Activated T-cell treated with anti-CD3 and anti-CD28 coated beads, Interleukin-2, amount 50 U/mL, for 72 hours (primary cell): ENCODE measurements around the gene ARHGAP42. TPM values are rescaled to one million over a fixed set of nuclear protein-coding genes. Genes with fewer than 3 reads are reported as not detected.

ENCODE experiments used
- ATAC-seq, 2 donors: fragments of 150-1000 bp; cut with Tn5 transposase; replicated peaks in 1 of 2; 2 replicates each; pipeline ENCODE4 v1.10.0; 2021; ENCODE audit warnings: moderate library complexity in 2 of 2, mild to moderate bottlenecking in 1 of 2
- DNase-seq, 2 donors: peaks; one replicate each; pipeline ENCODE4 v3.0.0; 2021 to 2022; ENCODE audit warnings: mixed read lengths in 1 of 2
- H3K27ac Mint-ChIP-seq: one replicate; pipeline ENCODE4 v1.8.0; 2022; ENCODE audit warnings: mild to moderate bottlenecking, moderate library complexity, mixed read lengths
- H3K27me3 Mint-ChIP-seq: one replicate; pipeline ENCODE4 v1.8.0; 2022; ENCODE audit warnings: low read depth, mixed read lengths
- H3K36me3 Mint-ChIP-seq, 2 donors: one replicate each; pipeline ENCODE4 v1.8.0; 2022; ENCODE audit warnings: mixed read lengths in 2 of 2, mild to moderate bottlenecking in 1 of 2; ENCODE audit not compliant: insufficient read depth in 2 of 2
- H3K4me1 Mint-ChIP-seq: one replicate; pipeline ENCODE4 v1.8.0; 2022; ENCODE audit warnings: low read depth, mixed read lengths
- H3K4me3 Mint-ChIP-seq, 2 donors: one replicate each; pipeline ENCODE4 v1.8.0; 2022; ENCODE audit warnings: mild to moderate bottlenecking in 2 of 2, mixed read lengths in 2 of 2, moderate library complexity in 2 of 2
- H3K9me3 Mint-ChIP-seq, 2 donors: one replicate each; pipeline ENCODE4 v1.8.0; 2022; ENCODE audit warnings: mixed read lengths in 2 of 2
- total RNA-seq, 2 donors: library from RNA; stranded (reverse); gene quantifications; one replicate each; pipeline ENCODE4 v1.2.3, GENCODE V29; 2022

Gene ARHGAP42
- total RNA-seq, 2 donors from 2014 or later, result 0.28 TPM; not detected in 1

DNA sequence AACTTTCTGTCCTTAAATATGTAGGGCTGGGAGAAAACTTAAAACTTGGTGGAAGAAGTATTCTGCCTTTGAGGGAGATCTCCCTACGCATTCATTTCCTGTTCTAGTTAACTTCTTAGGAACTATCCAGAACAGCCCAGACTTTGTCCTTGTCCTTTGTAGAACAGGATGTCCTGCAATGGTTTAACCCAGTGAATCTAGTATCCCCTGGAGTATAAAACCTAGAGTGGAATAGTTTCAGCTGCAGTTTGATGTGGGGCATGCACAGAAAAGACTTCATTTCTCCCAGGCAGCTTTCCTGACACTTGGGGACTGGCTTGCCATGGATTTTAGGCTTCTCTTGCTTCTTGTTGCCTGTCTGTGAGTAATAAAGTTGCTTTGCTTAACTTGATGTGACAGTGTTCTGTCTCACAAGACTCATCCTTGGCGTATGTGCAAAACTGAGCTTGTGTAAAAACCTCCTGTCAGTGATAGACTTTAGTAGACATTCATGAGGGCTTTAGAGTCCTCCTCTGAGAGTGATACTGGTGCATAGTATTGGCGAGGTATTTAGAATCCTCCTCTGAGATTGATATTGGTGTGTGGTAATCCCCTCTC lies 28.2 kb downstream of the ARHGAP42 start:
- no peaks in the 10 kb centered on the region for H3K4me1 Mint-ChIP-seq
- ATAC-seq, result no peak

DNA sequence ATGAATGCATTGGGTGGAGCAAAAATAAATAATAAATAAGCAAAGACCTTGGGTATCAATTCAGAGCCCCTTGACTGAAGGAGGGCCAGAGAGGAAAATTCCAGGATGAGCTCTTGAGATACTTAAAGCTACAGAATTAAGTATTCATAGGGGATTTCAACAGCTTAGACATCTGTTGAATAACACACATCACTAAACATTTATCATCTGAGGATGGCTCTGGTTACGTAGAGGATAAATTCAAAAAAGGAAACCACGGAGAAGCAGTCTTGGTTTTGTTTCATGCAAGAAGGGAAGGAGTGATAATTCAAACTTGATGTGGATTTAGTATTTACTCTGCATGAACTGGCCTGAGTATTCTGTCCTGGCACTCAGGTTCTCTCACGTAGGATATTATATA lies 29.8 kb downstream of the ARHGAP42 start:
- ATAC-seq (no peak), DNase-seq (no peak)
- H3K27ac Mint-ChIP-seq, result no peak overlapping the region
- H3K9me3 Mint-ChIP-seq, result peaks cover 0 to 1% of the 10 kb centered on the region in 2 donors
- no peak overlapping the region for H3K4me3 Mint-ChIP-seq
- H3K36me3 Mint-ChIP-seq, result no peaks in the 10 kb centered on the region
- no peaks in the 10 kb centered on the region for H3K4me1 Mint-ChIP-seq
- no peaks in the 10 kb centered on the region for H3K27me3 Mint-ChIP-seq

More for the DNA sequence above, 28.2 kb downstream of the ARHGAP42 start:
- Mint-ChIP-seq H3K9me3 (peaks cover 1% of the 10 kb centered on the region in 2 donors), H3K27me3 (no peaks in the 10 kb centered on the region), H3K4me3 (no peak overlapping the region), H3K27ac (no peak overlapping the region), H3K36me3 (no peaks in the 10 kb centered on the region)
- DNase-seq, result no peak

DNA sequence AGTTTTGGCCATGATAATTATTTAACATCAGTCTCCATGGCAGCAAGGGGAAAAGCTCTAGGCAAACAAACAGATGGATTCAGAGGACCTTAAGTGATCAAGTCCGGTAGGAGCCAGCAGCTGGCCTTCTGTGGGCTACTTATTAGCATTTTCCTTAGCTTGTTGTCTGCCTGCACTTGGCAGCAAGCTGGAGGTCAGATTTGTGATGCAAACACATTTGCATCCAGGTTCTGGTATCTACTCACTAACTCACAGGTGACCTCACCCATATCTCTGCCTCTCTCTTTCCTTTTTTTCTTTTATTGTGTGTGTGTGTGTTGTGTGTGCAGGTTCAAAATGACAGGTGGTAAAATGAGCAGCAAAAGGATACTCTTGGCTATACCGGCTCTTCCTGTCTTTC lies 32.3 kb downstream of the ARHGAP42 start:
- no peaks in the 10 kb centered on the region for H3K36me3 Mint-ChIP-seq
- ATAC-seq, result no peak
- no peaks in the 10 kb centered on the region for H3K27me3 Mint-ChIP-seq
- no peak overlapping the region for H3K27ac Mint-ChIP-seq
- no peaks in the 10 kb centered on the region for H3K4me1 Mint-ChIP-seq
- no peak overlapping the region for H3K4me3 Mint-ChIP-seq
- H3K9me3 Mint-ChIP-seq, result peaks cover 0 to 3% of the 10 kb centered on the region in 2 donors
- DNase-seq, result no peak

DNA sequence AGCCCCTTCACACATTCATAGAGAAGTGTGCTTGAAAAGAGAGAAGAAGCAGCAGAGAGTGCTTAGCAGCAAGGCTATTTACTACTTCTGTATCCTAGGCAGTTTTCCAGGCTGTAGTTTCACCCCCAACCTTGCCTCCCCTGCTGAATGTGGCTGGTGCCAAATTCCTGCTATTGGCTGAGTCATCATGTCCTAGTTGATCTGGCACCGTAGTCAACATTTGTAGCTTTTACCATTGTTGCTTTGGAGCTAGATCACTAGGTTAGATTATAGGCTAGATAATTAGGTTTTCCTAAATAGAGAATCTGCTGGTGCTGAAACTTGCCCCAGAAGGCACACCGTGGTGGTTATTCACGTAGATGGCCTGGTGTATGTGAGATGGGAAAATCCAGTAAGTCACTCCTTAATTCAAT lies 32.7 kb downstream of the ARHGAP42 start:
- DNase-seq (no peak), ATAC-seq (no peak)
- no peaks in the 10 kb centered on the region for H3K27me3 Mint-ChIP-seq
- no peaks in the 10 kb centered on the region for H3K4me1 Mint-ChIP-seq
- H3K9me3 Mint-ChIP-seq, result peaks cover 0 to 3% of the 10 kb centered on the region in 2 donors
- H3K27ac Mint-ChIP-seq, result no peak overlapping the region
- no peak overlapping the region for H3K4me3 Mint-ChIP-seq
- no peaks in the 10 kb centered on the region for H3K36me3 Mint-ChIP-seq

DNA sequence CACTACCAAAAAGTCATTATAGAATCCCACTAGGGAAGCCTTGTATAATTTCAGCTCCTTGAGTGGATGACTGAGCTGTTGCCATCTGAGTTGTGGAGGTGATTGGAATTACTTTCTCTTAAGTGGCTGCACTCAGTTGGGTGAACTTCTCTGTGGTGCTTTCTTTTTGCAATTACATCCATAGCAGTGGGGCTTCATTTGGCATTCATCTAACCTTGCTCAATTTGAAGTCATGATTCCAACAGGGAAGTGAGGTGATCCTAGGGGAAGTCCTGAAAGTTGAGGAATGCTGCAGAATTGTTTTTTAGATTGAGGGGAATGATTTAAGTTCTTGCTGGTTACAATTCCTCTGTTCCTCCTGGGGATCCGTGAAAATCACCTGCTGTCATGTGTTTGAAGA lies 39.6 kb downstream of the ARHGAP42 start:
- Mint-ChIP-seq H3K4me3 (no peak overlapping the region), H3K27ac (no peak overlapping the region), H3K4me1 (no peaks in the 10 kb centered on the region), H3K27me3 (no peaks in the 10 kb centered on the region), H3K9me3 (peaks cover 1 to 2% of the 10 kb centered on the region in 2 donors), H3K36me3 (no peaks in the 10 kb centered on the region)
- ATAC-seq (no peak), DNase-seq (no peak)

DNA sequence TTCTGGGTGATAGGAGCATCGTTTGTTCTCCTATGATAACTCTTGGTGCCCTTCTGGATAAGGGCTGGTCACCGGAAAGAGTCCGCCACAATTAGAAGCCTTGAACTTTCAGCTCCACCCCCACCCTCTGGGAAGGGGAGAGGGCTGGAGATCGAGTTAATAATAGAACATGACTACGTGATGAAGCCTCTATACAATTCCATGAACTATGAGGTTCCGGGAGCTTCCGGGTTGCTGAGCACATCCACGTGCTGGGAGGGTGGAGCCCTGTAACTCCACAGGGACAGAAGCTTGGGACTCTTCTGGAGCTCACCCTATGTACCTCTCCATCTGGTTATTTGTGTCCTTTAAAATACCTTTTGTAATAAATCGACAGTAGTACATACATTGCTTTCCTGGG lies 40.3 kb downstream of the ARHGAP42 start:
- Mint-ChIP-seq H3K27ac (no peak overlapping the region), H3K36me3 (no peaks in the 10 kb centered on the region)
- no peak for ATAC-seq

DNA sequence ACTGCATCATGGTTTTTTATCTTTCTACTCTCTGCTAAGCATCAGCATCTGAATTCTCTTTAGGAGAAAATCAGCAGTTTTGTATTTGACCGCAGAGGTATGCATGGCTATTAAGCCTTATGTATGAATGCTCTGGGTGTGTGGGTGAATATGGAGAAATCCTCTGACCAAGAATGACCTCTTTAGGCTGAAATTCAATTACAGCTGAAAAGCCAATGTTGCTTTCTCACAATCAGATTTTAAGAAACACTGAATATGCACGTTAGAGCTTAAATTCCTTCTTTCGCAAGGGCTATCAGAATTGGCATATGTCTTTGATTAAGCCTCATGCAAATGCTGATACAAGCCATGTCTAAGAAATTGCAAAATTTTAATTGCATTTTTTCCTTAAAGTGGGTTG lies 43.2 kb downstream of the ARHGAP42 start:
- no peaks in the 10 kb centered on the region for H3K36me3 Mint-ChIP-seq
- no peak for DNase-seq
- ATAC-seq, result no peak
- H3K4me3 Mint-ChIP-seq, result no peak overlapping the region
- no peaks in the 10 kb centered on the region for H3K27me3 Mint-ChIP-seq
- H3K27ac Mint-ChIP-seq, result no peak overlapping the region
- no peaks in the 10 kb centered on the region for H3K4me1 Mint-ChIP-seq
- H3K9me3 Mint-ChIP-seq, result peaks cover 0 to 4% of the 10 kb centered on the region in 2 donors

More for the DNA sequence above, 40.3 kb downstream of the ARHGAP42 start:
- no peak for DNase-seq
- peaks cover 1 to 2% of the 10 kb centered on the region in 2 donors for H3K9me3 Mint-ChIP-seq
- H3K27me3 Mint-ChIP-seq, result no peaks in the 10 kb centered on the region
- no peak overlapping the region for H3K4me3 Mint-ChIP-seq
- H3K4me1 Mint-ChIP-seq, result no peaks in the 10 kb centered on the region

DNA sequence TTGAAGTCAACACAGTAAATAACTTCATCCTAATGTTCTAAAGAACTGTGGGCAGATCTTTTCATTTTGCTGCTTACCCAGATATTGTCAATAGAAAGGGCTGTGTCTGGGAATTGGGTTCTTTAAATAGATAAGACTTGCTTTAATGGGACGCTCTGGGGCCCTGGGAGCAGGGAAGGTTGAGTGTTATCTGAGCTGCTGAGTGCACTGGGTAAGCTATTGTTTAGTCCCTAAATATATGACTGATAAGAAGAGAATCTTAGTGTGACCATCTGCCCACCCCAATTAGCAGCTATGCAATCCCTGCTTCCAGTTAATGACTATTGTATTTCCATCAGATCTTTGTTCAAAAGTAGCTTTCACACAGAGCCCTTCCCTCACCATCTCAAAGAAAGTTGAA lies 44.4 kb downstream of the ARHGAP42 start:
- H3K4me3 Mint-ChIP-seq, result no peak overlapping the region
- no peaks in the 10 kb centered on the region for H3K27me3 Mint-ChIP-seq
- ATAC-seq, result no peak
- no peaks in the 10 kb centered on the region for H3K36me3 Mint-ChIP-seq
- H3K9me3 Mint-ChIP-seq, result peaks cover 0 to 4% of the 10 kb centered on the region in 2 donors
- DNase-seq, result no peak
- H3K27ac Mint-ChIP-seq, result no peak overlapping the region
- no peaks in the 10 kb centered on the region for H3K4me1 Mint-ChIP-seq

DNA sequence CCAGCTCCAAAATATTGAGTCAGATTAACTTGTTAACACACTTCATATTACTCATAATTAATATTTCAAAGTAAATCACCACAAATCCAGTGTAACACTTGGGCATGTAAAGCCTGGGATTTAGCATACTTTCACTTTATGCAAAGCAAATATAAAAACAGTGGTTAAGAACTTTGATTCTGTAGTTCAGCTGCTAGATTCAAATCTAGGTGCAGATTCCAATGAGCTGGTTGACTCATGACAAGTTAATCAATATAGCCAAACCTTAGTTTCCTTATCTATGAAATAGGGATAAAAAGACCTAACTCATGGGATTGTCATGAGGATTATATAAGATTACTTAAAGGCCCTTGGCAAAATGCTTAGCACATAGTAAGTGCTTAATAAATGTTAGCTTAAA lies 45.9 kb downstream of the ARHGAP42 start:
- Mint-ChIP-seq H3K4me1 (no peaks in the 10 kb centered on the region), H3K36me3 (no peaks in the 10 kb centered on the region)

DNA sequence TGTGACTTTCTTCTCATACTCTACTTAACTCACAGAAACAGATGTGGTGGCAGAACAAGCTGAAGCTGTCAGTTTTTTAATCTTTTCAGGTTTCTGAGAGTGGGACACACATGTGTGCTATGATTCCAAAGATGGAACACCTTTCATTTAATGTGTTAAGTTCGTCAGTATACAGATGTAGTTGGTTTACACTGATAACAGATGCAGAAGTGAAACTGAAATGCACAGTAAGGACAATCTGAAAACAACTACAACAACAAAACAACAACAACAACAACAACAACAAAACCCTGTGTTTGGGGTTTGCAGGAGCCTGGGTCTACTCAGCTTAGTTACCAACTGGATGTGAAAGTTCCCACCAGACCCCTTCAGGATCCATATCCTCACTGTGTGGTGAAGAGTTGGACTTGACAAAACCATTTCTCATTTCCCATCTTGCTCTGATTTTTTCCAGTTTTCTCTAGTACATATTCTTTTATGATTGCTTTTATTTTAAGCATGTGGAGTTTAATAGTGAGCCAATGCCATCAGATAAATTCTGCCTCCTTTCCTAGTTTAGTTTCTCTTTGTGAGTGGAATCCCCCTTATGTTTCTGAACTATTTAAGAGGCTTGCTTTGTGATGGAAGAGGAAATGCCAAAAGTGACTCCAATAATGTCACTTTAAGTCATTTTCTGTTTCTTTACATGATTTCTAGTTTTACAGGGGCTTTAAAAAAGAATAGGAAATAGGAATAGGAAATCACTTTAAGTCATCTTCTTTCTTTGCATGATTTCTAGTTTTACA lies 47.8 kb downstream of the ARHGAP42 start:
- ATAC-seq (no peak), DNase-seq (no peak)
- peaks cover 0 to 2% of the 10 kb centered on the region in 2 donors for H3K9me3 Mint-ChIP-seq
- H3K4me3 Mint-ChIP-seq, result no peak overlapping the region
- H3K36me3 Mint-ChIP-seq, result no peaks in the 10 kb centered on the region
- H3K4me1 Mint-ChIP-seq, result no peaks in the 10 kb centered on the region
- H3K27ac Mint-ChIP-seq, result no peak overlapping the region
- no peaks in the 10 kb centered on the region for H3K27me3 Mint-ChIP-seq

More for the DNA sequence above, 45.9 kb downstream of the ARHGAP42 start:
- no peak overlapping the region for H3K27ac Mint-ChIP-seq
- H3K4me3 Mint-ChIP-seq, result no peak overlapping the region
- ATAC-seq (no peak), DNase-seq (no peak)
- H3K27me3 Mint-ChIP-seq, result no peaks in the 10 kb centered on the region
- H3K9me3 Mint-ChIP-seq, result peaks cover 0 to 2% of the 10 kb centered on the region in 2 donors

DNA sequence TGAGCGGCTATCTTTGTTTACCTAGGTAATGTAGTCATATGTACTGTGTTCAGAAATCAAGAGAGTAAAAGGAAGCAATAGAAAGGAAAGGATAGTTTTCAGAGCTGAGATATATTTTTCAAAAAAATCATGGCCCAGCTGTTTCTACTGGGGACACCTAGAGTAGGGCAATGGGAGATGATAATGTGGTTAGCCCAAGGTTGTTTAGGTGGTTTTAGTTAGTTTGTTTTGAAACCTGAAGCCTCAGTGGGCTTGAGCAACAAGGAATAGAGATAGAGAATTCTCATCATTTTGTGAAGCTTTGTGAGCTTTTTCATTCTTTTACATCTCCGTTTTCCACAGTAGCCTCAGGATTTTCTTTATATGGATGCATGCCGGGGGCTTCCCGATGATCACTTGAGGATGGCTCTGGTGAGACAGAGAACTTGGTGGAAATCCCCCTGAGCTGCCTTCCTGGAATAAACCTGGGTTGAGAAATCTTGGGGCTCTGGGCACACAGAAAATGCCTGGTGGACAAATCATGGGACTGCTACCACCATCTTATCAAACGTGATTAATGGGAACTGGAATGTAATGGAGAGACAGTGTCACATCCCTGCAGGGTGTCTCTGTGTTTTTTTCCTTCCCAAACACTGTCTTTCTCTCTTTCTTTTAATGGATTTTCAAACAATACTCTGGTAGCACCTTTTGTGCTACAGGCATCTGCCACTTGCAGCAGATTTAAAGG lies 49.0 kb downstream of the ARHGAP42 start:
- no peaks in the 10 kb centered on the region for H3K36me3 Mint-ChIP-seq
- ATAC-seq (no peak), DNase-seq (no peak)
- no peak overlapping the region for H3K4me3 Mint-ChIP-seq
- H3K9me3 Mint-ChIP-seq, result peaks cover 0 to 4% of the 10 kb centered on the region in 2 donors
- H3K27me3 Mint-ChIP-seq, result no peaks in the 10 kb centered on the region
- H3K4me1 Mint-ChIP-seq, result no peaks in the 10 kb centered on the region
- H3K27ac Mint-ChIP-seq, result no peak overlapping the region

DNA sequence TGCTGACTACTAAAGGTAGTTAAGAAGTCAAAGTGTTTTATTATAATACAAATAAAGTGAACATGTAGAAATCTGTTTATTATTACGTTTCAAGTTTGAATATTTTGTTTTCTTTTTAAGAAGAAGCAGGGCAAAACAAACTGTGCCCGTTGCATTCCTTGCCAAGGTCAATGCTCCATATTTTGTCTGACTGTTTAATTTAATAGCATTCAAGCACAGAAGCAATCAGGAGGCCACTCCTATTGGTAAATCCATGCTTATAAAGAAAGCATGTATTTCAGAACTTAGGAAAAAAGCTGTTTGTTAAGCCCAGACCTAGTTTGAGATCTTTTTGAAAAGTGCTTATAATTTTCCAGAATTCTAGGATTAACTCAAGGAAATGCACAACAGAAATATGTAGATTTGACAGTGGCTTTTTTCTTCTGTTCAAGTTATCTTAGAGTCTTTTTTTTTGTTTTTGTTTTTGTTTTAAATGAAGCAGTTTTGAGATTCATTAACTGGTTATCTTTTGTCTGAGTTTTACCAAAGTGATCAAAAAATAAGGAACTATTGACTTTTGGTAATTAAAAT lies 51.7 kb downstream of the ARHGAP42 start:
- Mint-ChIP-seq H3K9me3 (peaks cover 0 to 4% of the 10 kb centered on the region in 2 donors), H3K27ac (no peak overlapping the region), H3K4me3 (no peak overlapping the region), H3K27me3 (no peaks in the 10 kb centered on the region), H3K4me1 (no peaks in the 10 kb centered on the region), H3K36me3 (no peaks in the 10 kb centered on the region)
- ATAC-seq (no peak), DNase-seq (no peak)

DNA sequence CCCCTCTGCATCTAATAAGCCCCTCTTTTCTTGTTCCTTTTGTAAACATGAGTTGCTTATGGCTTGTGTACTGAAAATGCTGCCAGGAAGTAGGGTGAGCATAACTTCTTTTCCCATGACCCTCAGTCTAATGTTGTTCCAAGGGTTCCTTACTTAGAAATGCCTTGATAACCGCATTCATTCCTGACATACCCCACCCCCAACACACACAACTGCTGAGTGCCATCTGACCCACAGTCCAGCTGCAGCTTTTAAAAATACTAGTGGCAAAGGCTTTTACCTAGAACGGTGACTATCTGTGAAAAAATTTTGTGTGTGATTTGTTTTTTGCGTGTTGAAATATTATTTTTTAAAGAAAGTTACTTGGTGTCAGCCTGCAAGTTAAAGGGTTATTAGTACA lies 52.6 kb downstream of the ARHGAP42 start:
- Mint-ChIP-seq H3K4me1 (no peaks in the 10 kb centered on the region), H3K36me3 (no peaks in the 10 kb centered on the region), H3K27me3 (no peaks in the 10 kb centered on the region), H3K4me3 (no peak overlapping the region), H3K27ac (no peak overlapping the region), H3K9me3 (peaks cover 0 to 4% of the 10 kb centered on the region in 2 donors)
- ATAC-seq (no peak), DNase-seq (no peak)
